GM21528 (cell line): ENCODE results near the gene CLDN24.

Source experiments
- ATAC-seq: cut with Tn5 transposase; IDR thresholded peaks from one replicate; pipeline ENCODE4 v1.9.1; 2021; ENCODE audit warnings: mild to moderate bottlenecking, moderate library complexity; ENCODE audit not compliant: unreplicated experiment, low FRiP score

CLDN24 gene

DNA sequence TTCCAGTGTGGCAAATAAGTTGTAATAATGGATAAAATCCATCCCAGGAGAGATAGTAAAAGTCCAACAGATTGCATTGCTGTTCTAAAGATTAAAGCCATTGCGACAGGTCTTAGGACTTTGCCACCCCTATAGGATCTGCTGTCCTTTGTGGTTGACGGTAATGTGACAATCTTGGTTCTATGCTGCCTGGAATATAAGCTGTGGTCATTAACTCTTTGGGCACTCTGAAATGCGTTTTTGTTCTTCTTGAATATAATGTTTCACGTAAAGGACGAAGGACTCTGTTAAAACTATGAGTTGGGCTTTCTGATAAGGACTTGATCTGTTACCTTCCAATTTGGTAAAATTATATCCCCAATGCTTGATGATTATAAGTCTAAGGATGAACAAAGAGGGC lies at the start of gene CLDN24:
TSS of gene CLDN24 (minus strand) at position 101 of the 400 bp plus-strand sequence. CDS start at position 101, 0 bp downstream.
- no peak for ATAC-seq

DNA sequence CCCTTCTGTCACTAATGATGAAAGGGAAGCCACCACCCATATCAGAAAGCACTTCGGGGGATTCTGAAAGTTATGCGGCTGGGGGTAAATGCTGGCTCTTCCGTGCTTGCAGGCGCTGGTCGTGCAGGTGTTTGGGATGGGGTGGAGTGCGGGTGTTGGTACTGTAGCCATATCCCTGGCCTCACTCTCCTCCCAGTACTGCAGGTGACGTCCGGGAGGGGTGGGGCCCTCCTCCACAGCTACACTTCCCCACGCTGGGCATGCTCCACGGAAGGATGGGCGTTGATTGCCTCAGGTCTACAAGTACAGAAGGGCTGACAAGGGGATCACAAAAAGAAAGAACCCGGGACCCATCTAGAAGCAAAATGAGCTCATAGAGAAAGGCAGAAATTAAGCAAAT lies 48.6 kb upstream of the CLDN24 start:
- no peak for ATAC-seq

DNA sequence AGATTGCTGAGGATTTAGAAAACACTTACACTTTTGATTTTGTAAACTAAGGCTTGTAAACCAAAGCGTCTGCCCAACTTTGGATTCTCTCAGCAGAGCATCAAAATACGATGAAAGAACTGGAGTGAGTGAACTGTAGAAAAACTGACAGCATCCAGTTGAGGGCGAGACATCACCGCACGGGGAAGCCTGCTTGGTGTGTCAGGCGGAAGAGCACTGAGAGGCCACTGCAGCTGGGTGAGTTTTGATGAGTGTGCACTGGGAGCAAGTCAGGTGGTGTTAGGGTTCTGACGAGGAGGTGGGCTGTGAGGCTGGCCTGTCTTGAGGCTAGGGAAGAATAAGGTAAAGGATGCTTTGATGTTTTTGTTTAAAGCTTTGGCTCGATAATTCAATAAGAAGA lies 46.8 kb upstream of the CLDN24 start:
- ATAC-seq = no peak

DNA sequence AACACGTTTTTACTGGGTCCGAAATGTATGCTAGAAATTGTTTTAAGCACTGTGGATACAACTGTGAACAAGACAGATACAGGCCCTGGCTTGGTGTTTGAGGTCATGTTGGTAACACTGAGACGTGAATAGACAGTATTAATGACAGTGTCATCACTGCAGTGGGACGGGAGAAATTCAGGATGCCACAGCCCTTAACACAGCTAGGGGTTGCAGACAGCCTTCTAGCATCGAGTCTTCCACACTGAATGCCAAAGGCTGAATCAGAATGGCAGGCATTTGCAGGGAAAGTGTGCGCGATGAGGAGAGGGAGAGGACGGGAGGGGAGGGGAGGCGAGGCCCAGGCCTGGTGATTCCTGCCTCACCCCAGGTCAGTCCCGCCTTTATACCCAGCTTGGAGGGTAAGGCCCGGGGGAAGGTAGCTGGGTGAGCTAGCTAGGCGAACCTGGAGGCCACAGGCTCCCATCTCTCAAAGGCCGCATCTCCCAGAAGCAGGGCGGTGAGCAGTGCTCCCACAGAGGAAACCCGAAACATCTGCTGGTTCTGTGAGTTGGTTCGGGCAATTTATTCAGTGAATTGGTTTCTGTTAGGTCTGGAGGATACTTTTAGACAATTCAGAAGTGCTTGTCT lies 44.1 kb upstream of the CLDN24 start:
- no peak for ATAC-seq

DNA sequence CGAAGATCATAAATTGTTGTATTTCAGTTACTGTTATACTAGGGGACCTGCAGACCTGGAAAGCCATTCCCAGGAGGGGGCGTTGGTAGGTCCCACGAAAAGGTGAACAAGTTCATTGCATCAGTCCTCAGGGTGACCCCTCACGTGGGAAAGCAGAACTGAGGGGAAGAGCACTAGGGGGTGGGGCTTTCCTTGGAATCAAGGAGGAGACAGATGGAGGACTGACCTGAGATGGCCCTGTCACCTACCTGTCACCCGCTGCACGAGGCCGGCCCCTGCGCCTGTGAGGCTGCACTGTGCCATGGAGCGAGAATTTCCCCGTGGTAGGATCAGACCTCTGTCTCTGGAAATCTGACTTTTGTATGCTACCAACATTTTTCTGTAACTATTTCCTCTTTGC lies 41.8 kb upstream of the CLDN24 start:
- no peak for ATAC-seq

DNA sequence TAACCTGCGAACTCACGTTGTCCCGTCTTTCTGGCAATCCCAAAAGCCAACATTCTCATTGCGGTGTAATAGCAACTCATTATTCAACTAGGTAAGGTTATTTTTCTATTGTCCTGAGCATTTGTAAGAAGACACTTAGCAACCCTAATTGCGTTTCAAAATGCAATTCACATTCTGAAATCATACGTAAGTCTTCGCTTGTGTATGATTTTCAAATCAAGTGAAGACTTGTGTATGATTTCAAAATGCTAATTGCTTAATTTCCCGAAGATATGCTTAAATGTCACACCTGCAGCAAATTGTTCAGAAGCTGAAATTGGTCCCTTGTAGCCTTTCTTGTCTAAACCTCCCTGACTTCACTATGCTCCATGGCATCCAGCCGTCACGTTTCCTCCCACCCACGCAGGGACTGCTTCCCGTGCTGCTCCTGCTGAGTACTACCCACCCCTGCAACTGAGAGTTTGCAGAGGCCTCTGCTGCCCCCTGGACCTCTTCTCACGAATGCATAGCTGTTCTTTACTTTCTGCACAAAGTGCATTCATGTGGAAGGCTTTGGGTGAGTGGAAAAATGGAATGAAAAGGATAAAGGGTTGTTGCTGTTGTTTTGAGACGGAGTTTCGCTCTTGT lies 40.8 kb upstream of the CLDN24 start:
- no peak for ATAC-seq

DNA sequence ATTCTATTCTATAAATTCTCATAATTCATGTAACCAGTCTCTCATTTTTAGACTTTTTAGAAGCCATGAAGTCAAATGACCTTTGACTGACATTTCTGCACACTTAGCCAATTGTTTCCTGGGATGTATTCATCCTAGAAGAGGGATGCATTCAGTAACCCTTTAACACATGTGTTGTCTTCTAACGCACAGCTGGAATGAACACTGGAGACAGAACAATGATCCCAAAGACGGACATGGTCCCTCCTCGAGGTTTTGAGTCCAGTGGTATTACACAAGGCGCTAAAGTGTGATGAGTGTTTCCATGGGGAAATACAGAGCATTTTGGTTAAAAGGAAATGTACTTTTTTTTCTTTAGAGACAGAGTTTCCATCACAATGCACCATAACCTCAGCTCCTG lies 39.8 kb upstream of the CLDN24 start:
- no peak for ATAC-seq

DNA sequence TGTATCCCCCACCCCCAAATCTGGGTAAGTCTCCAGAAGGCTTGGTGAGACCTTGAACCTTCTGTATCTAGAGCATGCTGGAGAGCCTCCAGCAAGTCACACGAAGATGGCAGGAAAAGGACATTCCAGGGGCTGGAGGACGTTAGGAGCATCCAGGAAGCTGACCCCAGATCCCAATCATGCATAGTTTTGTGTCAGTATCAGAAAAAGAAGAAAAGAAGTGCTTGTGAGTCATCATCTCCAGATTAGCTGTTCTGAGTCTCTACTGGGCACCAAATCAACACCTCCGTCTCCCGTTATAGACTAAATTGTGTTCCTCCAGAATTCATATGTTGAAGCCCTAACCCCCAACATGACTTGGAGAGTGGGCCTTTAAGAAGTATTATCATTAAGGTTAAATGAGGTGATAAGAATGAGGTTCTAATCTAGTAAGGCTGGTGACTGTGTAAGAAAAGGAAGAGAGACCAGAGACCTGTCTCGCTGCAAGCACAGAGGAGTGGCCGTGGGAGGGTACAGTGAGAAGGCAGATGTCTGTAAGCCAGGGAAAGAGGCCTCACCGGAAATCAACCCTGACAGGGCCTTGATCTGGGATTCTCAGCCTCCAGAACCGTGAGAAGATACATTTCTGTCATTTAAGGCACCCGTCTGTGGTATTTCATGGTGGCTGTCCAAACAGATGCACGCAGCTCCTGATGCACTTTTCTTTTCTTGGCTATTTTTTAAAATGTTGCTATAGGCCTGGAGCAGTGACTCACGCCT lies 38.1 kb upstream of the CLDN24 start:
- no peak for ATAC-seq

DNA sequence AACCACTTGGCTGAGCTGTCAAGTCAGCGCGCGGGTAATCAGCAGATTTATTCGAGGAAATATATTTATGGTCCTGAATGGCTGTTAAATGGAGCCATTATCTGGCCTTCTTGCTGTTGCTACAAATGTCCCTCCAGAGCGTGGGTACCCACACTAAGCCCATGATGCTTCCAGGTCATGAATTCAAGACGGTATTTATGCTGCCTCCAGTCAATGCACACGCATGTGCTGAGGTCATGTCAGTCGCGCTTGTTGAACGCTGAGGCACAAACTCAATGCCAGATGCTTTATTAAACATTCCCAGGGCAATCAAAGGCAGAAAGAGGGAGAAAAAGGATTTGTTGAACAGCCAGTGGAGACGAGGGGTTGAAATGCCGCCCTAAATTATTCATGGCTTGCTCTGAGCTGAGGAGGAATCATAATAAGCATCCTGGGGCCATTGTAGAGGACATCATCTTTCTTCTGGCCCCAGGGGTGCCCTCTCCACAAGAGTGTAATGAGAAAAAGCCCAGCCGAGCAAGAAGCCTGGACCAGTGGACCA lies 36.1 kb upstream of the CLDN24 start:
- no peak for ATAC-seq

DNA sequence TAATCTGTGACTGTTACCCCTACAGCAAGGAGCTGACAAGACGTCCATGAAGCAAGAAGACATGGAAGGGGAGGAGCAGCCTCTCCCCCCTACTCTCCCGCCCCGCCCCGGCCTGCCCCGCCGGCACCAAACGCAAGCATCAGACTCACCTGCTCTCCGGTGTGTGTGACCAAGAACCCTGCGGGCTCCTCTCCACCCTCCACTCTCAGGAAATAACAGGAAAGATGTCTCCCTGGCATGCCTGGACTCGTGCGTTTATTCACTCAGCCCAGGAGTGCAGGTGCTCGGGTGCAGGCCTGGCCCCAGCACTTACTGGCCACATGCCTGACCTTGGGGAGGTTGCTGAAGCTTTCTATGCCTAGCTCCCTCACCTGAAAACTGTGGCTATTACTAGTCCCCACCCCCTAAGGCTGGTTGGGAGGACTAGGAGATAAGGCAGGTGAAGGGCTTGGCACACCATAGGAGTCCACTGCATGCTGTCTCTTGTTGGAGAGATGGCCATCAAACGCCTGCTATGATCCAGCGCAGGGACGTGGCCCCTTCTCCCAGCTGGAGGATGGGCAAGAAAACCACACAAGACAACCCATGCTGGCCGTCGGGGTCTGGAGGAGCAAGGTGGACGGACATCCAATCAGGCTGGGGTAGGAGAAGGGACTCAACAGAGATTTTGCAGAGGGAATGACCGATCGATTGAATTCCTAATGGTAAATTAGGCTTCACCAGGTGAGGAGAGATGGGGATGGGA lies 34.9 kb upstream of the CLDN24 start:
- ATAC-seq = no peak

DNA sequence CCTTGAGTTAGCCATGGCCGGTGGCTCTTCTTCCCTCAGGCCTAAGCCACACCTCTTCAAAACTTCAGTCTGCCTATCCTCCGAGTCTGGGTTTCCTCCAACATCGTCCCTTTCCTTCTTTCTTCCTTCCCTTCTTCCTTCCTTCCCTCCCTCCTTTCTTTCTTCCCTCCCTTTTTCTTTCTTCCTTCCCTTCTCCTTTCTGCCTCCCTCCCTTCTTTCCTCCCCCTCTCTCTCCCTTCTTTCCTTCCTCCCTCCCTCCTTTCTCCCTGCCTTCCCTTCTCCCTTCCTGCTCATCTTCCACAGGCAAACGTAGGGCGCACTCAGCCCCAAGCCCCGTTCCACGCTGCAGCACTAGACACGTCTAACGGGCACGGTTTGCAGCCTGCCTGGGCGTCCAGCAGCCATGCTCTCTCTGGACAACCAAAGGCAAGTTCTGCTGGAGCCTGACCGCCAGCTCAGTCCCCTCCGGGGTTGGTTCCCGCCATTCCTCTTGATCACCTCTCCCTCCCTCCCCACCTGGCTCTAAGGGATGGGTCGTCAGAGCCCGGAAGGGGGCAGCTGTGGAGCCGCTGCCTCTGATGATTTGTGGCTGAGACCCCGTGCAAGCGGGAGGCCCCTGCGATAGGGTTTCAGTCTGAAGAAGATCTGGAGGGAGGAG lies 34.1 kb upstream of the CLDN24 start:
- no peak for ATAC-seq

DNA sequence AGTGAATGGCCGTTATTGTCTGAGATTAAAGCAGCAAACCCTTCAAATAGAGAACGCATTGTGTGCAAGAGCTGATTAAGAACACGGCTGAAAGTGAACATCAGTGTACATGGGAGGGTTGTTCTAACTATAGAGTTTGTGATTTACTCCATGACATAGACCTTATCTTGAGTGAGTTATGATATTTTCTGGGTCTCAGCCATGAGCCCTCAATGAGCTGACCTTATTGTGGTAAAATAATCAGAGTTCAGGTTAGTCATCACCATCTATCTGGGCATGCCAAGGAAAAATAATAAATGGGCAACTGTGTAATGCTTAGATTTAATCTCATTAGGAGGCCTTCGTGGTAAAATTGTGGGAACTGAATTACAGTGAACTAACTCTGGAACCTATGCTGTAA lies 33.2 kb upstream of the CLDN24 start:
- ATAC-seq = no peak

DNA sequence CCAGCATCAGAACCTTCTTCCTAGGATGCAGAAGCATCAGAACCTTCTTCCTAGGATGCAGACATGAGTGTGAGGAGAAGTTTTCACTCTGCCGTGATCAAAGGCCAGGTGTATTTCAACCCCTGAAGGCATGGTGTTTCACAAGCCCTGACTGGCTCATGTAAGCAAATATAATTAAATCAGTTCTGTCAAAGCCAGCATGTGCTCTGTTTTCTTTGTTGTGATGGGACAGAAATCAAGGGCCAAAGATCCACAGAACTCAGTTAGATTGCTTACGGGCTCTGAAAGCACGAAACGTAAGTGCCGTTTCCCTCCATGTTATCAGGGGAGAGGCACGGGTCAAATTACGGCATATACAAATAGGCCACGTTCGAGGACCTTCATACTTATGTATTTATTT lies 32.0 kb upstream of the CLDN24 start:
- no peak for ATAC-seq

DNA sequence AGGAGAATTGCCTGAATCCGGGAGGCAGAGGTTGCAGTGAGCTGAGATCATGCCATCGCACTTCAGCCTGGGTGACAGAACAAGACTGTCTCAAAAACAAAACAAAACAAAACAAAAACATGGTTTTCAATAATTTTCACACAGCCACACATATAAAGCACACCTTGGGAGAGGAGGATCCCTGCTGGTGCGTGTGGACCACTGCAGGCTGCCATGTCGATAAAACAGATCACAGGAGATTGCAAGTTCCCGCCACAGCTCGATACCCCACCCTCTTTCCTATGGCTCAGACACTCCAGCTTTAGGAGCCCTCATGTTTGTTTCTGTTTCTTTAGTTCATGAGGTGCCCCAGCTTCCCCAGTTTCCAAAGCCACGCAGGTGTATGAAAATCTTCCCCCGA lies 31.3 kb upstream of the CLDN24 start:
- ATAC-seq = no peak

DNA sequence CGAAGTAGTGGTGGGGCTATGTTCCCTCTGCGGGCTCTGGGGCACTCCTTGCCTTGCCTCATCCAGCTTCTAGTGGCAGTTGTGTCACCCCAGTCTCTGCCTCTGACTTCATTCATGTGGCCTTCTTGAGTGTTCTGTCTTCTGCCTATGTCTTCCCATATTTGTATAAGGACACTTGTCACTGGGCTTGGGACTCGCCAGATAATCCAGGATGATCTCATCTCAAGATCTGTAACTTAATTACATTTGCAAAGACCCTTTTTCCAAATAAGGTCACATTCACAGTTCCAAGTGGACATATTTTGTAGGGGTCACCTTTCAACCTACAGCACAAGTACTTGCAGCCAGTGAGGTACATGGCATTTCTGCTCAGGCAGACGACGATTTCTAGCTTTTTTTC lies 30.3 kb upstream of the CLDN24 start:
- ATAC-seq = no peak

DNA sequence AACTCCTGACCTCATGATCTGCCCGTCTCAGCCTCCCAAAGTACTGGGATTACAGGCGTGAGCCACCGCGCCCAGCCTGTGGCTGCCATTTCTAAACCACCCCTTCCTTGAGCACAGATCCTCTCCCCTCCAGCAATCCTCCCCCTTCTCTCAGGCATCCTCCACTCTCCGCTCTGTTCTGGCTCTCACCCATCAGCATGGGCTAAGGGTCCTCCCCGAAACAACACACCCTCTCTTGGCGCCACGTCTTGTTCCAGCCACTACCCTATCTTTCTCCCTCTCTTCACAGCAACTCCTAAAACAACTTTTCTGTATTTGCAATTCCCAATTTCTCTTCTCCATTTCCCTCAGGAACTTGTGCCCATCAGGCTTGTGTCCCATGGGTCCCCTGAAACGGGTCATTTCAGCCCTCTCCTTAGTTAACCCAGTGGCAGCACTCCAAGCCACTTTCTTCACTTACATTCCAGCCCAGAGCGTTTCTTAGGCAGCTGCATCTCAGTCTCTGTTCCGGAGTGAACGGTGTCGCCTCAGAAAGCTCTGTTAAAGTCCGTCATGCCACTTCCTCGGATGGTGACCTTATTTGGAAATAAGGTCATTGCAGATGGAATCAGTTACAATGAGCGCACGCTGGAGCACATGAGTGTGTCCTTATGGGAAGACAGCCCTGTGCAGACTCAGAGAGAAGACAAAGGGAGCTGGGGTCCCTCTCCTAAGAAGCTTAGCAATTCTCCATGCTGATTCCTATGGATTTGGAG lies 28.3 kb upstream of the CLDN24 start:
- no peak for ATAC-seq

DNA sequence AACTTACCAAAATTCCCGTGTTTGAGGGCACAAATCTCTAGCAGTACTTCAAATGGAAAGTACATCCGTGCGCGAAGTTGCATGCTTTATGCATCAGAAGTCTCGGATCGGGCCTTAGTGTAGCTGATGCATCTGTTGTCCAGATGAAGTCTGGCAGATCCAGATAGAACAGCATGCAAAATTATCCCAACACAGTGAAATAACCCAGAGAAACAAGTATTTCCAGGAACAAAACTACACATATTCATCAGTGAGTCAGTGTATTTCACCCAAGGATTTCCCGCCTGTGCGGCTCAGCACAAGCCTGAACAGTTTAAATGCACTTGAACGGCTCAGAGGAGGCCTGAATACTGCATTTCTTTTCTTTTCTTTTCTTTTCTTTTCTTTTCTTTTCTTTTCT lies 27.4 kb upstream of the CLDN24 start:
- no peak for ATAC-seq

DNA sequence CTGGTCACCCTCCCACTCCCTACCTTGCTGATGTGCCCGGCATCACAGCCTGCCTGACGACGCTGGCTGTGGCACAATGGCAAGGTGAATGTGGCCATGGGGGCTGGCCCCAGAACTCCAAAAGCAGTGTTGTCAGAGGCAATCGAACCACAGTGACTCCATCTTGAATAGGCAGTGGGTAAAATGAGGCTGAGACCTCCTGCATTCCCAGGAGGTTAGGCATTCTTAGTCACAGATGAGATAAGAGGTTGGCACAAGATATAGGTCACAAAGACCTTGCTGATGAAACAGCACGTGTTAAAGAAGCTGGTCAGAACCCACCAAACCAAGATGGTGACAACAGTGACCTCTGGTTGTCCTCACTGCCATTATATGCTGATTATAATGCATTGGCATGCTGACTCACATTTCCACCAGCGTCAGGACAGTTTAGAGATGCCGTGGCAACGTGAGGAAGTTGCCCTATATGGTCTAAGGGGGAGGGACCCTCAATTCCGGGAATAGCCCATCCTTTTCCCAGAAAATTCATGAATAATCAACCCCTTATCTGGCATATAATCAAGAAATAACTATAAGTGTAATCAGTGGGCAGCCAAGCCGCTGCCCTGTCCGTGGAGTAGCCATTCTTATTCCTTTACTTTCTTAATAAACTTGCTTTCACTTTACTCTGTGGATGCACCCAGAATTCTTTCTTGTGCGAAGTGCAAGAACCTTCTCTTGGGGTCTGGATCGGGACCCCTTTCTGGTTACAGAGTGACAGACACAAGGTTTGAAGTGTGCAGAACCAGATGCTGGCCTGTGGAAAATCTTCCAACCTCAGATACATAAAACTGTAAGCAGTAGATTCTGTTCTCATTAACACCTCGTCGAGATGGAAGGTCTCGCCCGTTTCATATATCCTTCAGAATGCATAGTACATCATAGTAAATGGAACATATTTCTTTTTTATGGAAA lies 26.8 kb upstream of the CLDN24 start:
- no peak for ATAC-seq

DNA sequence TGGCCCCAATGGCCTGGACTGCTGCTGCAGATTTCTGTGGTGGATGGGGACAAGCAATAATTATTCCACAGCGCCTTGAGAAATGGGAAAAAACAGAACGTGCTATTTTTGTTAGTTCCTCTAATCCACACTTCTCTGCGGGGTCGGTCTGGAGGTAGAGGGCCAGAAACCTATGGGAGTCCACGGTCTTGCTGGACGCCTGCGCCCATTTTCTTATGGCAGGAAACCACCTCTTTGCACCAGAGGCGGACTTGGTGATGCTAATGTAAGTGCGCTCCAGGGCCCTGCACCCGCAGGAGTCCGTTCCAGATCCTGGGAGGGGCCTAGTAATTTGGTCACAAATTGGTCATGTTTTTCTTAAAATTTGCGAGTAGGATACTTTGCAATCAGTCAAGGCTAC lies 25.9 kb upstream of the CLDN24 start:
- ATAC-seq = no peak
